Naive thymus-derived CD4-positive, alpha-beta T cell (primary cell): ENCODE measurements around the gene TTC7B. TPM values are rescaled to one million over a fixed set of nuclear protein-coding genes. Genes with fewer than 3 reads are reported as not detected.
A peak's percentile ranks its signal among the peaks of the same experiment; 100 is the strongest.

Experiments used
- ATAC-seq: fragments of 150-1000 bp; cut with Tn5 transposase; 2 replicates; pipeline ENCODE4 v1.10.0; 2021; ENCODE audit warnings: mild to moderate bottlenecking, moderate library complexity
- CTCF ChIA-PET: fragments of 350-600 bp; sonication (Branson Sonifier 250); formaldehyde crosslinking; loops from one replicate; lab custom pipeline; 2021; ENCODE audit warnings: antibody characterized with exemption; lab: Charles Lee
- POLR2A ChIA-PET: fragments of 350-600 bp; sonication (Branson Sonifier 250); formaldehyde crosslinking; loops from one replicate; lab custom pipeline; 2021; ENCODE audit warnings: antibody characterized with exemption, inconsistent platforms; lab: Charles Lee
- DNase-seq, 9 donors: peaks; one replicate each; pipeline versions ENCODE4 v3.0.0 to v3.0.0-alpha.2; 2020 to 2022; ENCODE audit warnings: mixed read lengths in 1 of 9
- H3K27ac ChIP-seq: one replicate; pipeline ENCODE4 v1.7.0; 2013; ENCODE audit warnings: mild to moderate bottlenecking, low read depth, low read length, moderate library complexity
- H3K27me3 ChIP-seq, 2 donors: one replicate each; pipeline ENCODE4 v1.7.0; 2013; ENCODE audit warnings: low read length in 2 of 2, mild to moderate bottlenecking in 2 of 2, moderate library complexity in 2 of 2; ENCODE audit not compliant: control insufficient read depth in 2 of 2, insufficient read depth in 2 of 2
- H3K36me3 ChIP-seq, 3 experiments: 1 replicate in 2 of 3; 2 replicates in 1 of 3; pipeline ENCODE4 v1.7.0; 2013; ENCODE audit warnings: low read length in 3 of 3, mild to moderate bottlenecking in 3 of 3, moderate library complexity in 1 of 3; ENCODE audit not compliant: insufficient read depth in 3 of 3, control insufficient read depth in 2 of 3
- H3K4me1 ChIP-seq, 2 donors: one replicate each; pipeline ENCODE4 v1.7.0; 2013; ENCODE audit warnings: low read length in 2 of 2, mild to moderate bottlenecking in 2 of 2, moderate library complexity in 1 of 2; ENCODE audit not compliant: control insufficient read depth in 2 of 2, insufficient read depth in 2 of 2
- H3K4me3 ChIP-seq: 2 replicates; pipeline ENCODE4 v1.7.0; 2013; ENCODE audit warnings: mild to moderate bottlenecking, low read length
- H3K9me3 ChIP-seq, 3 experiments: 1 replicate in 2 of 3; 2 replicates in 1 of 3; pipeline ENCODE4 v1.7.0; 2013; ENCODE audit warnings: low read length in 3 of 3; ENCODE audit not compliant: control insufficient read depth in 2 of 3
- H3K27ac Mint-ChIP-seq, 9 donors: one replicate each; pipeline ENCODE4 v1.8.0; 2020 to 2022; ENCODE audit warnings: mixed read lengths in 9 of 9, mild to moderate bottlenecking in 8 of 9, moderate library complexity in 5 of 9, inconsistent platforms in 2 of 9
- H3K27me3 Mint-ChIP-seq, 5 donors: one replicate each; pipeline ENCODE4 v1.8.0; 2021 to 2022; ENCODE audit warnings: mixed read lengths in 5 of 5, mild to moderate bottlenecking in 1 of 5
- H3K36me3 Mint-ChIP-seq, 5 donors: one replicate each; pipeline ENCODE4 v1.8.0; 2020 to 2022; ENCODE audit warnings: mixed read lengths in 5 of 5, mild to moderate bottlenecking in 3 of 5, inconsistent platforms in 1 of 5
- H3K4me1 Mint-ChIP-seq, 7 donors: one replicate each; pipeline ENCODE4 v1.8.0; 2020 to 2022; ENCODE audit warnings: mixed read lengths in 7 of 7, mild to moderate bottlenecking in 3 of 7, inconsistent platforms in 1 of 7
- H3K4me3 Mint-ChIP-seq, 10 donors: one replicate each; pipeline ENCODE4 v1.8.0; 2020 to 2022; ENCODE audit warnings: mild to moderate bottlenecking in 10 of 10, mixed read lengths in 10 of 10, moderate library complexity in 6 of 10, inconsistent platforms in 2 of 10
- H3K9me3 Mint-ChIP-seq, 11 donors: one replicate each; pipeline ENCODE4 v1.8.0; 2020 to 2022; ENCODE audit warnings: mixed read lengths in 11 of 11, mild to moderate bottlenecking in 4 of 11, inconsistent platforms in 1 of 11, moderate library complexity in 1 of 11
- intact Hi-C, 2 donors: fragments of 100-400 bp; cut with micrococcal nuclease; formaldehyde crosslinking; loops; one replicate each; pipeline ENCODE4 v1.15.1; 2023
- polyA plus RNA-seq, 2 donors: library from polyadenylated mRNA; unstranded; fragments of 300-500 nt; fragmentation: Illumina TruSeq; gene quantifications; one replicate each; pipeline ENCODE4 v1.2.3, GENCODE V29; 2021
- total RNA-seq, 6 experiments: library from RNA in 5 of 6; stranded (reverse) in 5 of 6; gene quantifications; 1 replicate in 5 of 6; 2 replicates in 1 of 6; pipeline ENCODE4 v1.2.3 and lab custom pipeline; 2021 to 2026

The TTC7B gene
- total and polyA plus RNA-seq, 7 experiments from 2014 or later: 0.08 to 9.5 (median 3.4) TPM; not detected in 2

DNA sequence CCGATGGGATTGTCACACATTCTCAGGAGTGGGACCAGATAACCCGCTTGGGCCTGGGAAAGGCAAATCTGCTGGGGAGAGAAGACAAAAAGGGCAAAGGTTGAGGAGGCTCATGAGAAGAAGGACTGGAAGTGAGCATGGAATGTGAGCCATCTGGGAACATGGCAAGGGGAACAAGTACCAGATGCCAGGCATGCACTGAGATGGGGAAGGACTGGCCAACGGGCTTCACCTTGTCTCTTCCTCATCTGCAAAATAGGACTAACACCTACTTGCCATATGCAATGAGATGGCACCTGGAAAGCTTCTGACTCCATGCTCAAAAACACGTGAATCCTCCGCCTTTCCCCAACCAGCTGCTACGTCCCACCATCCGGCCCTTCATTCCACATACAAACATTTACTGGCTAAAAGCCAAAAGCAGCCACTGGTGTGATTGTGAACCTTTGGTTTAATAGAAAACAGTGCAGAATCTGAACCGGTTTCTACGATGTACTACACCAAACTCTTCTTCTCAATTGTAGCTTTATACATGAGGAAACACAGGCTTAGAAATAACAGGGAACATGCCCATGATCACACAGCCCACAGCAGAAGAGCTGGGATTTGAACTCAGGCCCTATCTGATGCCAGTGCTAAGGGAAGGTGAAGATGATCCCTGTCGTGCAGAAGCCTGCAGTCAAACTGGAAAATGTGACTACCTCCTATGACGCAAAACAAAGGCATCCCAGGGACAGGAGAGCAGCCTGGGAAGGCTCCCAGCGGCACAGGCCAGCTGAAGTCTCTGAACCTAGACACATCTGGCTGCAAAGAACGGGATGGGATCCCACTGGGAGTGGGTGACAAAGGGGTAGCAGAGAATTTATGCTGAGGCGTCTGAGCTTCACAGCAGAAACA is 112.1 kb downstream of the TTC7B start:
- H3K9me3 ChIP-seq: no peaks in the 10 kb centered on the region
- no peak overlapping the region for H3K4me3 ChIP-seq
- H3K36me3 Mint-ChIP-seq: no peaks in the 10 kb centered on the region
- DNase-seq (no peak), ATAC-seq (no peak)
- CTCF ChIA-PET: interaction anchor here (0.7 to 1.4 kb wide), 2 partner anchors 11 to 220 kb away, joined by 3 to 4 read pairs; no protein-coding TSS in a partner anchor
- H3K9me3 Mint-ChIP-seq: no peaks in the 10 kb centered on the region
- no peak overlapping the region for H3K27ac Mint-ChIP-seq
- intact Hi-C loops: no loop called here
- H3K4me1 Mint-ChIP-seq: peaks cover 0 to 3% (median 0%) of the 10 kb centered on the region in 7 donors
- no peaks in the 10 kb centered on the region for H3K36me3 ChIP-seq
- H3K4me1 ChIP-seq: no peaks in the 10 kb centered on the region
- no peaks in the 10 kb centered on the region for H3K27me3 ChIP-seq
- POLR2A ChIA-PET: no interaction called here
- H3K4me3 Mint-ChIP-seq: no peak overlapping the region
- H3K27ac ChIP-seq: no peak overlapping the region
- H3K27me3 Mint-ChIP-seq: peaks cover 0 to 14% (median 9%) of the 10 kb centered on the region in 5 donors

DNA sequence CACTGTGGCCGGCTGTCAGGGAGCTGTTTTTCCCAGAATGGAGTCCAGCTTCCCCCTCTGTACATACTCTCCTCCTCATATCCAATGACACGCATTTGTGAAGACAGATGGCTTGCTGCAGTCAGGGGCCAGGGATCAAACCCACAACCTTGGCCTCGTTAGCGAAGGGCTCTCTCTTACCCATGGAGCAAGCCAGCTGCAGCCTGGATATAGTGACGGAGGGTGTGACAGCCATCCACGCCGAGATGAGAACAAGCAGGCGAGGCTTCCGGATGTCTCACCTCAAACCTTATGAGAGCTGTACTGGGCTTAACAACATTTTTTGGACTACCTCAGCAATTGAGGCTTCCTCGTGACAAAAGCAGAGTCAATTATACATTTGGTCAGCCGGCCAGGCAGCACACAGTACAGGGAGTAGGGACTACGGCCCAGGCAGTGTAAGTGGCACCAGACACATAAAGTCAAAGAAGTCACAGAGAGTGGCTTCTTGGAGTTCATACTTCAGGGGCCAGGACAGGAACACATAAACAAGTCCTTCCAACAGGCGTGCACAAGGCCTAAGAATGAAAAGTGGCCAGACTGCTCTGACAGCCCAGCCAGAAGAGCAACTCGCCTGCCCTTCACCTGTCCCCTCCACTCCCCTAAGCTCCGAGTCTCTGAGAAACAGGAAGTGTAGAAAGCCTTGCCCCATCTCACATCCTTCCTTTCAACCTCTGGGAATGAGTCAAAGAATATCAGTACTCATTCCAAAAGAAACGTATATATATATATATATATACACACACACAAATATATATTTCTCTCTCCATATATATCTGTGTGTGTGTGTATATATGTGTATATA is 115.1 kb downstream of the TTC7B start:
- no peak overlapping the region for H3K4me3 ChIP-seq
- DNase-seq: no peak
- no peaks in the 10 kb centered on the region for H3K9me3 Mint-ChIP-seq
- ChIA-PET CTCF (no interaction called here), POLR2A (no interaction called here)
- no peaks in the 10 kb centered on the region for H3K27me3 ChIP-seq
- H3K27ac ChIP-seq: no peak overlapping the region
- no peaks in the 10 kb centered on the region for H3K36me3 Mint-ChIP-seq
- no peak for ATAC-seq
- no peaks in the 10 kb centered on the region for H3K9me3 ChIP-seq
- no peak overlapping the region for H3K4me3 Mint-ChIP-seq
- no peaks in the 10 kb centered on the region for H3K4me1 ChIP-seq
- peaks cover 0 to 5% (median 0%) of the 10 kb centered on the region in 7 donors for H3K4me1 Mint-ChIP-seq
- intact Hi-C loops: no loop called here
- H3K27ac Mint-ChIP-seq: peak overlapping the region in 1 of 9 donors; percentile 32
- H3K36me3 ChIP-seq: no peaks in the 10 kb centered on the region
- H3K27me3 Mint-ChIP-seq: peaks cover 0 to 5% (median 4%) of the 10 kb centered on the region in 5 donors

GRCh38 chr14:90699016-90699415 is 117.2 kb downstream of the TTC7B start:
- ChIA-PET POLR2A (no interaction called here), CTCF (interaction anchor here (1.6 to 5.4 kb wide), 2 partner anchors 12 to 330 kb away, joined by 3 to 36 read pairs; no protein-coding TSS in a partner anchor)
- Histone ChIP-seq H3K4me1 (no peaks in the 10 kb centered on the region), H3K27me3 (no peaks in the 10 kb centered on the region), H3K9me3 (no peaks in the 10 kb centered on the region), H3K36me3 (no peaks in the 10 kb centered on the region), H3K27ac (no peak overlapping the region), H3K4me3 (no peak overlapping the region)
- ATAC-seq (no peak), DNase-seq (no peak)
- no peaks in the 10 kb centered on the region for H3K9me3 Mint-ChIP-seq
- peaks cover 0 to 5% (median 0%) of the 10 kb centered on the region in 5 donors for H3K27me3 Mint-ChIP-seq
- H3K4me1 Mint-ChIP-seq: peaks cover 0 to 5% (median 0%) of the 10 kb centered on the region in 7 donors
- no peaks in the 10 kb centered on the region for H3K36me3 Mint-ChIP-seq
- H3K27ac Mint-ChIP-seq: no peak overlapping the region
- no peak overlapping the region for H3K4me3 Mint-ChIP-seq
- intact Hi-C loops: loop anchor here (5.0 to 10.0 kb wide), 3 partner anchors 317 to 762 kb away; no protein-coding TSS in a partner anchor

- no peaks in the 10 kb centered on the region for H3K9me3 Mint-ChIP-seq
- intact Hi-C loops: loop anchor here (5.0 to 10.0 kb wide), 3 partner anchors 316 to 761 kb away; no protein-coding TSS in a partner anchor
Observed at GRCh38 chr14:90698379-90698869, 117.8 kb downstream of the TTC7B start.

DNA sequence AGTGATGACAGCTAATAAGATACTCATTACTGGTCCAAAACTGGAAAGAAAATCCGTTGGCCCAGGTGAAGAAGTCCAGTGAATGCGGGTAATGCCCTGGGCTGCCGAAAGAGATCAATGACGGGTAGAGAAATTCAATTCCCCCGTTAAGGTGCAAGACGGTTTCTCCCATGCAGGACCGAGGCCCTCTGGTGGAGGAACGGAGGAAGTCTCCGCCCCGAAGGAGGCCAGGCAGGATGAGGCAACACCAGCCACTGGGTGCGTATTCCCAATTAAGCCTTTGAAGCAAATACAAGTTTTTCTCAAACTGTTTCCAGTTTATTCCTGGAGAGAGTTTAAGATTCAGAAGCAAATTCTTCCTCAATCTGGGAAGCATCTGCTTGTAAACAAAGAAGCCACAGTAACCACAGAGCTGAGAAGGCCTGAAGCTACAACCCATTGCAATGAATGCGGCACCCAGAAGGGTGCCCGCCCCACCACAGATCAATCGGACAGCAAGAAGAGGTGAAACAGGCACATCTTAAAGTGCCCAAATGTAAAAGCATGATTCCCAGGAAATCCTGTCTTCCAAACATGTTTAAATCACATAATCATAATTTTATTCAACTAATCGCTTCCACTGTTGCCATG is 118.5 kb downstream of the TTC7B start:
- H3K4me3 Mint-ChIP-seq: no peak overlapping the region
- Histone ChIP-seq H3K36me3 (no peaks in the 10 kb centered on the region), H3K4me3 (no peak overlapping the region), H3K9me3 (no peaks in the 10 kb centered on the region), H3K27me3 (no peaks in the 10 kb centered on the region), H3K27ac (no peak overlapping the region), H3K4me1 (no peaks in the 10 kb centered on the region)
- ChIA-PET POLR2A (interaction anchor here (0.9 to 2.4 kb wide), 7 partner anchors 61 to 334 kb away, joined by 3 to 13 read pairs (median 3); no protein-coding TSS in a partner anchor), CTCF (interaction anchor here (0.5 to 5.4 kb wide), 20 partner anchors 9 to 755 kb away, joined by 3 to 36 read pairs (median 4); no protein-coding TSS in a partner anchor)
- no peaks in the 10 kb centered on the region for H3K27me3 Mint-ChIP-seq
- H3K9me3 Mint-ChIP-seq: no peaks in the 10 kb centered on the region
- no peaks in the 10 kb centered on the region for H3K36me3 Mint-ChIP-seq
- H3K4me1 Mint-ChIP-seq: peaks cover 0 to 5% (median 0%) of the 10 kb centered on the region in 7 donors
- peak; percentile 91 for ATAC-seq
- intact Hi-C loops: loop anchor here (1.0 to 10.0 kb wide), 11 partner anchors 20 to 760 kb away; no protein-coding TSS in a partner anchor
- peak; percentile 48 to 75 (median 70) for DNase-seq
- H3K27ac Mint-ChIP-seq: no peak overlapping the region

More at GRCh38 chr14:90698379-90698869, 117.8 kb downstream of the TTC7B start:
- Mint-ChIP-seq H3K4me1 (peaks cover 0 to 5% (median 0%) of the 10 kb centered on the region in 7 donors), H3K27ac (no peak overlapping the region), H3K36me3 (no peaks in the 10 kb centered on the region), H3K4me3 (no peak overlapping the region), H3K27me3 (peaks cover 0 to under 1% (median 0%) of the 10 kb centered on the region in 5 donors)
- Histone ChIP-seq H3K4me3 (no peak overlapping the region), H3K9me3 (no peaks in the 10 kb centered on the region), H3K27me3 (no peaks in the 10 kb centered on the region), H3K36me3 (no peaks in the 10 kb centered on the region), H3K27ac (no peak overlapping the region), H3K4me1 (no peaks in the 10 kb centered on the region)
- ChIA-PET CTCF (interaction anchor here (1.0 to 5.4 kb wide), 4 partner anchors 56 to 396 kb away, joined by 3 to 36 read pairs (median 10); no protein-coding TSS in a partner anchor), POLR2A (interaction anchor here (2.4 kb wide), 1 partner anchor 299 kb away, joined by 13 read pairs; no protein-coding TSS in a partner anchor)
- DNase-seq: no peak
- no peak for ATAC-seq
